ENCODE data around the gene ZNF181. TPM values are rescaled to one million over a fixed set of nuclear protein-coding genes. Genes with fewer than 3 reads are reported as not detected.
"Not testable (repeated sequence)": the region's sequence is repeated elsewhere in the genome, so short reads cannot be mapped to it uniquely, and the experiment has no call there.

The ZNF181 gene
- total RNA-seq = 10 to 100 TPM; 23.6 to 24.0 TPM
- polyA plus RNA-seq = 10 to 100 TPM; 14.2 to 37.0 TPM

GRCh38 chr19:34733746-34734536, at the start of gene ZNF181:
Gene ZNF181, plus strand, starts transcription at chr19:34734243. Its CDS starts 795 bp downstream, at chr19:34735038.
- Histone ChIP-seq H3K4me1 (ENCODE audit: insufficient read depth, low read length) (peaks cover 26% of the 10 kb centered on the region), H3K27ac (ENCODE audit: low read depth, low read length) (peak within 1 kb of the TSS; percentile 87), H3K27me3 (ENCODE audit: insufficient read depth, low read length) (no peaks in the 10 kb centered on the region), H3K9me3 (ENCODE audit: control insufficient read depth in 1 of 2, low read length in 2 of 2) (peaks cover 0 to 1% of the 10 kb centered on the region in 2 donors), H3K4me3 (ENCODE audit: low read length in 2 of 2) (peak within 1 kb of the TSS; percentile 79 to 93), H3K36me3 (ENCODE audit: insufficient read depth, low read length) (peaks cover 3% of the 10 kb centered on the region)
- peak within 1 kb of the TSS; percentile 94 to 99 (median 97) for H3K27ac Mint-ChIP-seq
- peak within 1 kb of the TSS; percentile 94 to 98 (median 96) for H3K4me3 Mint-ChIP-seq
- peaks cover 36 to 41% of the 10 kb centered on the region in 2 donors for H3K36me3 Mint-ChIP-seq
- H3K4me1 Mint-ChIP-seq = peaks cover 15 to 36% (median 26%) of the 10 kb centered on the region in 4 donors
- intact Hi-C loops (cut with micrococcal nuclease) = loop anchor here (1.0 to 5.0 kb wide), 3 partner anchors 39 to 278 kb away; partner anchors contain the start of genes SCGB2B2, ZNF302 and ZNF599
- ChIA-PET CTCF (ENCODE audit: partially characterized antibody) (interaction anchor here (0.9 to 1.7 kb wide), 4 partner anchors 21 to 381 kb away, joined by 3 to 8 read pairs (median 4); partner anchors contain the start of genes SCGB2B2 and ZNF302), POLR2A (ENCODE audit: partially characterized antibody) (interaction anchor here (1.0 to 1.6 kb wide), 8 partner anchors 38 to 407 kb away, joined by 3 to 26 read pairs (median 4); partner anchors contain the start of genes SCGB2B2, ZNF30 and ZNF302)
- DNase-seq = peak; percentile 78 to 88 (median 82)
- peaks cover 0 to 3% of the 10 kb centered on the region in 2 donors for H3K27me3 Mint-ChIP-seq
- peaks cover 0 to 22% (median 13%) of the 10 kb centered on the region in 8 donors for H3K9me3 Mint-ChIP-seq

GRCh38 chr19:34685266-34685665, 48.8 kb upstream of the ZNF181 start:
- not testable (repeated sequence) for H3K27me3 ChIP-seq (ENCODE audit: insufficient read depth, low read length)
- peaks cover 11 to 89% (median 84%) of the 10 kb centered on the region in 8 donors for H3K9me3 Mint-ChIP-seq

GRCh38 chr19:34686455-34686854, 47.6 kb upstream of the ZNF181 start:
- Mint-ChIP-seq H3K4me3 (no peak overlapping the region), H3K9me3 (peaks cover 11 to 90% (median 80%) of the 10 kb centered on the region in 8 donors), H3K36me3 (peaks cover 33 to 45% of the 10 kb centered on the region in 2 donors), H3K27ac (no peak overlapping the region), H3K27me3 (peaks cover 0 to 2% of the 10 kb centered on the region in 2 donors), H3K4me1 (peaks cover 0 to 1% (median 0%) of the 10 kb centered on the region in 4 donors)
- intact Hi-C loops (cut with micrococcal nuclease) = no loop called here
- H3K4me1 ChIP-seq (ENCODE audit: insufficient read depth, low read length) = no peaks in the 10 kb centered on the region
- no peak overlapping the region for H3K27ac ChIP-seq (ENCODE audit: low read depth, low read length)
- H3K9me3 ChIP-seq (ENCODE audit: control insufficient read depth in 1 of 2, low read length in 2 of 2) = peaks cover 0 to 41% of the 10 kb centered on the region in 2 donors
- CTCF ChIA-PET (ENCODE audit: partially characterized antibody) = interaction anchor here (0.8 kb wide), 1 partner anchor 47 kb away, joined by 3 read pairs; no protein-coding TSS in a partner anchor
- no peaks in the 10 kb centered on the region for H3K27me3 ChIP-seq (ENCODE audit: insufficient read depth, low read length)
- POLR2A ChIA-PET (ENCODE audit: partially characterized antibody) = interaction anchor here (1.0 to 1.9 kb wide), 3 partner anchors 9 to 87 kb away, joined by 3 to 7 read pairs (median 3); partner anchors contain the start of genes SCGB2B2 and ZNF302
- peaks cover 15% of the 10 kb centered on the region for H3K36me3 ChIP-seq (ENCODE audit: insufficient read depth, low read length)
- no peak overlapping the region for H3K4me3 ChIP-seq (ENCODE audit: low read length in 2 of 2)
- no peak for DNase-seq

More at GRCh38 chr19:34685266-34685665, 48.8 kb upstream of the ZNF181 start:
- H3K27ac ChIP-seq (ENCODE audit: low read depth, low read length); H3K4me3 ChIP-seq (ENCODE audit: low read length in 2 of 2); H3K4me3 Mint-ChIP-seq; H3K27ac Mint-ChIP-seq; POLR2A ChIA-PET (ENCODE audit: partially characterized antibody); H3K27me3 Mint-ChIP-seq; CTCF ChIA-PET (ENCODE audit: partially characterized antibody); H3K4me1 Mint-ChIP-seq; DNase-seq; intact Hi-C loops (cut with micrococcal nuclease); H3K4me1 ChIP-seq (ENCODE audit: insufficient read depth, low read length): not testable (repeated sequence)
- Histone ChIP-seq H3K36me3 (ENCODE audit: insufficient read depth, low read length) (peaks cover 17% of the 10 kb centered on the region), H3K9me3 (ENCODE audit: control insufficient read depth in 1 of 2, low read length in 2 of 2) (peaks cover 0 to 41% of the 10 kb centered on the region in 2 donors)
- peaks cover 44 to 54% of the 10 kb centered on the region in 2 donors for H3K36me3 Mint-ChIP-seq

- ChIA-PET POLR2A (ENCODE audit: partially characterized antibody) (interaction anchor here (1.9 kb wide), 1 partner anchor 10 kb away, joined by 7 read pairs; the partner anchor contains the start of genes SCGB2B2 and ZNF302), CTCF (ENCODE audit: partially characterized antibody) (interaction anchor here (0.8 kb wide), 1 partner anchor 47 kb away, joined by 3 read pairs; no protein-coding TSS in a partner anchor)
- peak overlapping the region in 1 of 7 donors; percentile 17 for H3K27ac Mint-ChIP-seq
- Histone ChIP-seq H3K4me1 (ENCODE audit: insufficient read depth, low read length) (no peaks in the 10 kb centered on the region), H3K36me3 (ENCODE audit: insufficient read depth, low read length) (peaks cover 13% of the 10 kb centered on the region), H3K27me3 (ENCODE audit: insufficient read depth, low read length) (no peaks in the 10 kb centered on the region), H3K27ac (ENCODE audit: low read depth, low read length) (no peak overlapping the region), H3K9me3 (ENCODE audit: control insufficient read depth in 1 of 2, low read length in 2 of 2) (peaks cover 0 to 38% of the 10 kb centered on the region in 2 donors), H3K4me3 (ENCODE audit: low read length in 2 of 2) (no peak overlapping the region)
- DNase-seq = no peak
- H3K4me3 Mint-ChIP-seq = no peak overlapping the region
- H3K36me3 Mint-ChIP-seq = peaks cover 25 to 36% of the 10 kb centered on the region in 2 donors
- peaks cover 0 to 1% (median 0%) of the 10 kb centered on the region in 4 donors for H3K4me1 Mint-ChIP-seq
- intact Hi-C loops (cut with micrococcal nuclease) = no loop called here
- peaks cover under 1 to 6% of the 10 kb centered on the region in 2 donors for H3K27me3 Mint-ChIP-seq
- H3K9me3 Mint-ChIP-seq = peaks cover 11 to 92% (median 77%) of the 10 kb centered on the region in 8 donors
Observed at GRCh38 chr19:34687348-34687747, 46.7 kb upstream of the ZNF181 start.

- H3K4me1 Mint-ChIP-seq = peaks cover 0 to 1% (median 0%) of the 10 kb centered on the region in 4 donors
- H3K9me3 Mint-ChIP-seq = peaks cover 7 to 90% (median 71%) of the 10 kb centered on the region in 8 donors
- Histone ChIP-seq H3K4me3 (ENCODE audit: low read length in 2 of 2) (no peak overlapping the region), H3K4me1 (ENCODE audit: insufficient read depth, low read length) (no peaks in the 10 kb centered on the region), H3K9me3 (ENCODE audit: control insufficient read depth in 1 of 2, low read length in 2 of 2) (peaks cover 0 to 38% of the 10 kb centered on the region in 2 donors), H3K36me3 (ENCODE audit: insufficient read depth, low read length) (peaks cover 3% of the 10 kb centered on the region), H3K27ac (ENCODE audit: low read depth, low read length) (no peak overlapping the region), H3K27me3 (ENCODE audit: insufficient read depth, low read length) (no peaks in the 10 kb centered on the region)
- H3K27ac Mint-ChIP-seq = no peak overlapping the region
- ChIA-PET CTCF (ENCODE audit: partially characterized antibody) (no interaction called here), POLR2A (ENCODE audit: partially characterized antibody) (interaction anchor here (1.8 kb wide), 1 partner anchor 11 kb away, joined by 9 read pairs; the partner anchor contains the start of genes SCGB2B2 and ZNF302)
- intact Hi-C loops (cut with micrococcal nuclease) = no loop called here
- H3K4me3 Mint-ChIP-seq = no peak overlapping the region
- H3K27me3 Mint-ChIP-seq = peaks cover 4 to 12% of the 10 kb centered on the region in 2 donors
- DNase-seq = no peak
- H3K36me3 Mint-ChIP-seq = peaks cover 12 to 25% of the 10 kb centered on the region in 2 donors
Observed at GRCh38 chr19:34688592-34688991, 45.5 kb upstream of the ZNF181 start.

GRCh38 chr19:34690372-34690771, 43.7 kb upstream of the ZNF181 start:
- DNase-seq = no peak
- Mint-ChIP-seq H3K27ac (no peak overlapping the region), H3K4me3 (no peak overlapping the region), H3K4me1 (no peaks in the 10 kb centered on the region), H3K27me3 (peaks cover 6 to 17% of the 10 kb centered on the region in 2 donors), H3K9me3 (peaks cover 7 to 82% (median 56%) of the 10 kb centered on the region in 8 donors), H3K36me3 (peaks cover 0 to 12% of the 10 kb centered on the region in 2 donors)
- Histone ChIP-seq H3K27me3 (ENCODE audit: insufficient read depth, low read length) (no peaks in the 10 kb centered on the region), H3K36me3 (ENCODE audit: insufficient read depth, low read length) (no peaks in the 10 kb centered on the region), H3K27ac (ENCODE audit: low read depth, low read length) (no peak overlapping the region), H3K9me3 (ENCODE audit: control insufficient read depth in 1 of 2, low read length in 2 of 2) (peaks cover 0 to 31% of the 10 kb centered on the region in 2 donors), H3K4me3 (ENCODE audit: low read length in 2 of 2) (no peak overlapping the region), H3K4me1 (ENCODE audit: insufficient read depth, low read length) (no peaks in the 10 kb centered on the region)
- POLR2A ChIA-PET (ENCODE audit: partially characterized antibody) = no interaction called here
- CTCF ChIA-PET (ENCODE audit: partially characterized antibody) = no interaction called here
- intact Hi-C loops (cut with micrococcal nuclease) = no loop called here

GRCh38 chr19:34692549-34692948, 41.5 kb upstream of the ZNF181 start:
- Histone ChIP-seq H3K9me3 (ENCODE audit: control insufficient read depth in 1 of 2, low read length in 2 of 2) (peaks cover 0 to 12% of the 10 kb centered on the region in 2 donors), H3K27ac (ENCODE audit: low read depth, low read length) (no peak overlapping the region), H3K36me3 (ENCODE audit: insufficient read depth, low read length) (no peaks in the 10 kb centered on the region), H3K27me3 (ENCODE audit: insufficient read depth, low read length) (no peaks in the 10 kb centered on the region), H3K4me1 (ENCODE audit: insufficient read depth, low read length) (no peaks in the 10 kb centered on the region), H3K4me3 (ENCODE audit: low read length in 2 of 2) (no peak overlapping the region)
- H3K4me3 Mint-ChIP-seq = no peak overlapping the region
- ChIA-PET POLR2A (ENCODE audit: partially characterized antibody) (no interaction called here), CTCF (ENCODE audit: partially characterized antibody) (no interaction called here)
- H3K36me3 Mint-ChIP-seq = peaks cover 0 to 3% of the 10 kb centered on the region in 2 donors
- H3K27ac Mint-ChIP-seq = no peak overlapping the region
- DNase-seq = no peak
- no peaks in the 10 kb centered on the region for H3K4me1 Mint-ChIP-seq
- H3K27me3 Mint-ChIP-seq = peaks cover 6 to 17% of the 10 kb centered on the region in 2 donors
- intact Hi-C loops (cut with micrococcal nuclease) = no loop called here
- H3K9me3 Mint-ChIP-seq = peaks cover 0 to 60% (median 34%) of the 10 kb centered on the region in 8 donors
